Neuron (in vitro differentiated cells): ENCODE measurements around the gene GRAMD1B.
"Not testable (repeated sequence)": the region's sequence is repeated elsewhere in the genome, so short reads cannot be mapped to it uniquely, and the experiment has no call there.

ENCODE experiments used
- H2AFZ ChIP-seq: one replicate; pipeline ENCODE4 v1.6.1; 2013; ENCODE audit warnings: low read depth, mild to moderate bottlenecking, inconsistent platforms, low read length, moderate library complexity
- H3K27me3 ChIP-seq: one replicate; pipeline ENCODE4 v1.6.1; 2013; ENCODE audit warnings: low read length; ENCODE audit not compliant: insufficient read depth
- H3K36me3 ChIP-seq: one replicate; pipeline ENCODE4 v1.6.1; 2013; ENCODE audit warnings: low read length; ENCODE audit not compliant: insufficient read depth
- H3K4me1 ChIP-seq: one replicate; pipeline ENCODE4 v1.6.1; 2013; ENCODE audit warnings: low read length; ENCODE audit not compliant: insufficient read depth
- H3K4me3 ChIP-seq: 2 replicates; pipeline ENCODE4 v1.5.1; 2013; ENCODE audit warnings: mild to moderate bottlenecking, low read length, moderate library complexity
- H3K9me3 ChIP-seq: one replicate; pipeline ENCODE4 v1.6.1; 2013; ENCODE audit warnings: low read length

The GRAMD1B gene

DNA sequence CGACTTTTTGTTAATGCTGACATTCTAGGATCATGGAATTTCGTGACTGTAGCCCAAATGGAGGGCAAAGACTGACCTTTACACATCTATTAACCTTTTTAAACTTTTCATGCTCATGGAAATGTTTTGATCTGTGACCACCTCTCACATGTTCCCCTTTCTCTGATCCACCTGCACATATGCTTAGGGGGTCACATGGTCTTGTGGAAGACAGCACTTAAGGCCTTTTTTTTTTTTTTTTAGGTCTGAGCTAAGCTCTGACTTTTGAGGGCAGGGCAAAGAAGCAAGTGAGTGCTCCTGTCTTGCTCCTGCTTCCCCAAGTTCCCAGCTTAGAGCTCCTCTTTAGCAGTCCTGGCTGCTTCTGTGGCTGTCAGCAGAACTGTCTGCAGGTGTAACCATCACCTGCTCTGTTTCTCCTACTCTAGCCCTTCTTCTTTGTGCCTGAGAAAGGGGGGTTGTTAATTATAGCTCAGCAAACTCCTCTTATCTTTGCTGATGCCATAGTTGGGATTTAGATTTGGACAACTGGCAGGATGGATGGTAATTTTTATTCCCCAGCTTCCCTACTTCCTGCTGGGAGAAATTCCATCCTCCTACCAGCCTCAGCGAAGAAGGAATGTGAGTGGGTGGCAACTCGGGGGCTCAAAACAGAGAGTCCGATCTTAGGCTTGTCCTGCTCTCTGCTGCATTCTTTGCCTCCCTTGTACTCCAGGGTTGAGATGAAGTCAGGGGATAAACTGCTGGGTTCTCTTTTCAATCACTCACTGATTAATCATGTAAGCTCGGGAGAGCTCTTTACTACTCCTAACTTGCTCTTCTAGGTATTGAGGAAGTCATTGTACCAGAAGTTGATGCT lies 64.4 kb downstream of the GRAMD1B start:
- Histone ChIP-seq H3K9me3 (no peaks in the 10 kb centered on the region), H3K4me3 (no peak overlapping the region), H3K36me3 (no peaks in the 10 kb centered on the region), H3K4me1 (no peaks in the 10 kb centered on the region), H3K27me3 (no peaks in the 10 kb centered on the region), H2AFZ (no peak overlapping the region)

DNA sequence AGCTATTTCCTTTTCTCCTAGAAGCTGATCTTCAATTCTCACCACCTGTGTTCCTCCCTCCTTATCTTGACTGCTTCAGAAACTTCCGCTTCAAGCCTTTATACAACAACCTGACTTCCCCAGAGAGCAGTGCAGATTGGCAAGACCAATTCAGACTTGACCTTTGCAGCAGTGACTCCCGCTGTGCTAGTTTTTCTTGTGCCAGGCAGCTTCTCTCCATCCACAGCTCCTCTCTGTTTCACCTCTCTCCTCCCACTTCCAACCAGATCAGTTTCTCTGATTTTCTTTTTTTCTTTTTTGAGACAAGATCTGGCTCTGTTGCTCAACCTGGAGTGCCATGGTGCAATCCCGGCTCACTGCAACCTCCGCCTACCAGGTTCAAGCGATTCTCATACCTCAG lies 74.3 kb downstream of the GRAMD1B start:
- Histone ChIP-seq H3K4me1 (peaks cover 1% of the 10 kb centered on the region), H3K9me3 (no peaks in the 10 kb centered on the region), H3K4me3 (no peak overlapping the region), H3K36me3 (no peaks in the 10 kb centered on the region), H3K27me3 (no peaks in the 10 kb centered on the region), H2AFZ (no peak overlapping the region)

DNA sequence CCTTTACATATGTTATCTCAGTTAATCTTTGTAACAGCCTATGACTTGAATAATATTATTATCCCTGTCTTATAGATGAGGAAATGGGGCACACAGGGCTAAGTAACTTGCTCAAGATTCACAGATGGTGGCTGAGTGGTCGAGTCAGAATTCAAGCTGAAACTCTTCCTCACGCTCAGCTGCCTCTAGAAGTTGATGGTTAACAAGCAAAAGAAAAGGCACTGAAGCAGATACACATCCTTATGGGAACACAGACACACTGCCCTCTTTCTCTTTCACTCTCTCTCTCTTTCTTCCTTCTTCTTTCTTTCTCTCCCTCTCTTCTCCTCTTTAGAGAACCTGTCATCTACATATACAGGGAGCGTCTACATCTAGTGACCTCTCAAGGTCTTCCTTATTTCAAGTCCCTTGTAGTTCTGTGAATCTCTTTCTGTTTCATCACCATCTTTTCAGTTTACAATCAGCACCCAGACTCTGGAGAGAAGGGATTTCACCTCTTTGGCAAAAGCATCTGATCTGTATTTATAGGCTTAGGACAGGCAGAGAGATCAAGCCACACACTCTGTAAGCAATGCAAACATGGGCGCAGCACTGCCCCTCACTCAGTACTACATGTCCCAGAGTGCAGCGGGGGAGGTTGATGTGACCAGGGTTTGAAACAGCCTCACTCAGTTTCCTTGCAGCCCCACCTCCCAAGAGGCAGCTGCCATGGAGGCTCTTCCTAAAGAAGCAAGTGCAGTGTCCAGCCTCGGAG lies 75.7 kb downstream of the GRAMD1B start:
- no peaks in the 10 kb centered on the region for H3K27me3 ChIP-seq
- peak overlapping the region; percentile 41 for H2AFZ ChIP-seq
- H3K4me1 ChIP-seq = peaks cover 14% of the 10 kb centered on the region
- H3K4me3 ChIP-seq = no peak overlapping the region
- no peaks in the 10 kb centered on the region for H3K9me3 ChIP-seq
- no peaks in the 10 kb centered on the region for H3K36me3 ChIP-seq

DNA sequence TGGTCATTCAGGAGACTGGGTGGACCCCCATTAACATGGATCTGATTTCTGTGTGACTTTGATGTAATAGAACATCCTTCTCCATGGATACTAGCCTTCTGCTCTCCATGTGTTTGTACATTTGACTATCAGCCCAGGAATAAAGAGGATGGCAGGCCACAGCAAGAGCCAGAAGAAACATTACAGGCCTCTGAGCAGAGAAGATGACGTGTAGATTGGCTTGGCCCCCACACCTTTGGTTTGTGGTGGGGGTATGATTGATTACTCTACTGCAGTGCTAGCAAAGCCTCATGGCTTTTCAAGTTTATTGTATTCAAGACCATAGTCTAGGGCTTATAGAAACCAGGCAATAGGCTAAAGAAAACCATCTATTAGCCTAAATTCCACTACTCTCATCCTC lies 77.0 kb downstream of the GRAMD1B start:
- H3K27me3 ChIP-seq = no peaks in the 10 kb centered on the region
- H2AFZ ChIP-seq = no peak overlapping the region
- H3K4me3 ChIP-seq = no peak overlapping the region
- H3K4me1 ChIP-seq = peaks cover 20% of the 10 kb centered on the region
- H3K9me3 ChIP-seq = no peaks in the 10 kb centered on the region
- H3K36me3 ChIP-seq = no peaks in the 10 kb centered on the region

DNA sequence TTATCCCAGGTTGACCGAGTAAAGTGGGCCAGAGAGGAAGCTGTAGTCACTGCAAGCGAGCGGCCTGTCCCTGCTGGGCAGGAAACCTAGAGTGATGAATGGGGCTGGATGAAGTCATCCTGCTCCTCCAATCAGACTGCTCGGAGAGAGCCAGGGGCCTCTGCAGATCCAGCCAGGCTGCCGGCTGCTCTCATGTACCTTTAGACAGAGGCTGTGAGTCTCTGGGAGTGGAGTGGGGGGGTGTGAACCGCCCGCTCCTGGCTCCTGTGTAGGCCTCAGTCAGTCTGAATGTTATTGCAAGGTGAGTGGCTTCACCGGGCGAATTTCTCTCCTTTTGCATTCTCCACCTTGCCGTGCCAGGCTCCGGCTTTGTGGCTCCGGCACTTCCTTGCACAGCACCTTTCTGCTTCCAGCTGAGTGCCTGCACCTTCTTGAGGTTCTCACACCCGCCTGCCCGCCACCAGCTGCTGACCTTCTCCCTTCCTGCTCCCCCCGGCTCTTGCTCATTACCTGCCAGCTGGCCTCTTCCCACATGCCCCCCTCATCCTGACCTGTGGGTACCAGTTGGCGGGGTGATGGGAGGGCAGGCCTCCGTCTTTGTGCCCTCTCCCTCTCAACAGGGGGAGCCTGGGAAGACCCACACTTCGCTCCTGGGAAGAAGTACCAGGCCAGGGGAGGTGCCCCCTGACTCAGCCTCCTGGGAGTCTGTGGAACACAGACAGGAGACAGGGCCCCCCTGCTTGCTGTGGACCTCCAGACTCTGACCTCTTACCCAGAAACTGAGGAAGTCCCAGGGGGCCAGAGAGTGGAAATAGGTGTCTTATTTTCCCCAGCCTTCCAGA lies 79.9 kb downstream of the GRAMD1B start:
- Histone ChIP-seq H3K27me3 (no peaks in the 10 kb centered on the region), H3K4me3 (peak overlapping the region; percentile 31), H3K4me1 (peaks cover 20% of the 10 kb centered on the region), H3K36me3 (no peaks in the 10 kb centered on the region), H3K9me3 (no peaks in the 10 kb centered on the region), H2AFZ (peak overlapping the region; percentile 17)

DNA sequence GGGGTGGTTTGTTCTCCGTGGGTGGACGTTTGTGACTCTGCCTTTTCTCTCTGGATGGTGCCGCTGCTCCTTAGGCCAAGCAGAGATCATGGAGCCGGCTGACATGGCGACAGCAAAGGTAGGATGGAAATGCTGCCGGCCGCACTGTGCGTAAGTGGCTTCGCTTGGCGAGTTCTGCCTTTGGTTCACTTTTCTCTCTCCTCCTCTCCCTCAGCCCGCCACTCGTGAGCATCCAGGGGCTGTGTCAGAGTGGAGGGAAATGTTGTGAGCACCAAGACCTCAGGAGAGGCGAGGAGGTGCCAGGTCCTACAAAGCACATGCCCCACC lies 80.5 kb downstream of the GRAMD1B start:
- Histone ChIP-seq H3K4me3 (no peak overlapping the region), H3K9me3 (no peaks in the 10 kb centered on the region), H2AFZ (peak overlapping the region; percentile 17), H3K4me1 (peaks cover 20% of the 10 kb centered on the region), H3K36me3 (no peaks in the 10 kb centered on the region), H3K27me3 (no peaks in the 10 kb centered on the region)

DNA sequence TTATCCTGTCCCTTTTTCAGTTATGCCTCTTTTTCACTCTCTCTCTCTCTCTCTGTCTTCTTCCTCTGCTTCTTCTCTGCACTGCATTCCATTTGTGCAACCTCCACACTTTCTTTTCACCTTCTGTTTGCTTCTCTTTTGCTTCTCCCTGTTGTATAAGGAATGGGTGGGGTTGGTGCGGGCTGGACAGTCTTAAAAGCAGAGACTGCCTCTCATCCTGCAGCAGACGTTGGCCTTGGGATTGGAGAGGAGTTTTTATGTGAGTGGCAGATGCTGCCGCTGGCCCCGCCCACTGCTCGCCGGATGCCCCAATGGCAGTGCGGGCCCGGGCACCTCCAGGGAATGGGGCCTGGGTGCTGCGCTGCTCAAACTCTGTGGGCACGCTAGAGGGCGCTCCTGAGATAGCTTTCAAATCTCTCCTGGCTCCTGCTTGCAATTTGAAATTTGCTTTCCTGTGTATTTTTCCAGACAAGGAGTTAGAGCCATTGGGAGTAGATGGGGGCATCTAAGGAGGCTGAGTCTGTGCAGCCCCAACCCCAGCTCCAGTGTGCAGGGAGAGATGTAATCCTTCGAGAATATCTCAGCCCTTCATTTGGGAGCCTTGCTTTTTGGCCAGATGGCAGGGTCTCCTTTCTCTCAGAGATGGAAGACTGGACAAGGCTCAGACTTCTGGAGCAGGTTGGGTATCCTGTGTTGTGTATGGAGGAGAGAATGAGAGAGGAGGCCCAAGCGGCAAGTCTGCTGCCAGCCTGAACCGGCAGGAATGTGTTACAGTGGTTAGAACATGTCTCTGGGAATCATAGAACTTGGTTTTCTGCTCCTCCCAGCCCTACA lies 81.2 kb downstream of the GRAMD1B start:
- Histone ChIP-seq H3K9me3 (no peaks in the 10 kb centered on the region), H3K27me3 (no peaks in the 10 kb centered on the region), H3K36me3 (no peaks in the 10 kb centered on the region), H3K4me3 (no peak overlapping the region), H2AFZ (no peak overlapping the region), H3K4me1 (peaks cover 20% of the 10 kb centered on the region)

DNA sequence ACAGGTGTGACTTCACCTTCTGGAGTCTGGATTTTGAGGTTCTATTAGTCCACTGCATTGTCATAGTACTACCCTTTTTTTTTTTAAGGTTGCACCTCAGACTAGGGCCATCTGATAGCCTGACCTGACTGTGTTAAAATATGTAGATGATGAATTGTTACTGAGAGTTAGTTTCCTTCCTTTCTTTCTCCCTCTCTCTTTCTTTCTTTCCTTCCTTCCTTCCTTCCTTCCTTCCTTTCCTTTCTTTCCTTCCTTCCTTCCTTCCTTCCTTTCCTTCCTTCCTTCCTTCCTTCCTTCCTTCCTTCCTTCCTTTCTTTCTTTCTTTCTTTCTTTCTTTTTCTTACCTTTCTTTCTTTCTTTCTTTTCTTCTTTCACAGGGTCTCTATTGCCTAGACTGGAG lies 83.2 kb downstream of the GRAMD1B start:
- H3K4me1 ChIP-seq = peaks cover 20% of the 10 kb centered on the region
- not testable (repeated sequence) for H3K4me3 ChIP-seq, H3K27me3 ChIP-seq, H3K36me3 ChIP-seq, H2AFZ ChIP-seq, H3K9me3 ChIP-seq

DNA sequence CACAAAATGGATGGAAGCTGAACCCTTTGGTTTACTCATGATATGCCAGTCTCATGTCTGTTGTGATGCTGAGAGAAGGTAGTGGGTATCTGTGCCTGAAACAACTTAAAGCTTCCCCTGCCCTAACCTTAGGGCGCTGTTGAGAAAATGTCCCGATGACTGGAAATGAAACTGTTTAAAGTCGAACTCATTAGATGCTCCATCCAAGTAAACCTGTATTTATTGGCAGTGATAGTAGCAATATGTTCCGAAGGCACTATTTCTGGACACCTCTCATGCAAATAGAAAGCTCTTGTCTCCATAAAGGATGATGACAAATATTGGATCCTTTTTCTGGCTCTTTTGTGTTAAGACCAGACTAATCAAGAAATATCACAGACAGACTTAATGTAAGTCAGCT lies 86.2 kb downstream of the GRAMD1B start:
- Histone ChIP-seq H3K9me3 (no peaks in the 10 kb centered on the region), H3K4me3 (no peak overlapping the region), H3K36me3 (no peaks in the 10 kb centered on the region), H2AFZ (no peak overlapping the region), H3K4me1 (peaks cover 3% of the 10 kb centered on the region), H3K27me3 (no peaks in the 10 kb centered on the region)

DNA sequence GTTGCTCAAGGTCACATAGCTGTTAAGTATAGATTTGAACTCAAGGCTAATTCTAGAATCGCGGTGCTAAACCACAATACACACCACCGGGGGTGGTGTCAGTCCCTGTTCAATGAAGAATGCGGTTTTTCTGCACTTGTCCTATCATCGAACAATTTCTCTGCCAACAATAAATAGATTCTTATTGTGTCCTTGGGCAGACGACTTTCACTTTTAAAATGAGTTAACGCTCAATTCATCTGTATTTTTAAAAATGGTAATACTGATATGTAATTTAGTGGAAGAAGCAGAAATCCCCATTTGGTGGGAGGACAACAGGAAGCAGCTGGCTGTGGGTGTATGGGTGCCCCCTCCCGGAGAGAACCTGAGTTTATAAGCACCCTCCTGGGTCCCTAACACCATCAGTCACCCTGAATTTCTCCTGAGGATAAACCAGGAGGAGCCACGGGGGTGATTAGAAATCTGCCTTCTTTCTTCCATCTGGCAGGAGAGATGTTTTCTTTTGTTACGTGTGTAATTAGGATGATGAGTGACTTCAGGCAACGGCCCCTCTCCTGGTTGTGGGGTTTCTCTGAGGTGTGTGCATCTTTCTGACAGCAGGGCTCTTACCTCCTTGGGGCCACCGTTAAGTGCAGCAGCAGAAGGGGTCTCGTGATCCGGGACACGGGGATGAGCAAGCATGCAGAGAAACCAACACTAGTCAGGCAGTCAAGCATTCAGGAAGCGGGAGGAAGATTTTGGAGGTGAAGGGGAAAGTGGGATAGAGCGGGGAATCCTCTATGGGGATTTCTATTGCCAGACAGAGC lies 87.7 kb downstream of the GRAMD1B start:
- H3K4me3 ChIP-seq = no peak overlapping the region

DNA sequence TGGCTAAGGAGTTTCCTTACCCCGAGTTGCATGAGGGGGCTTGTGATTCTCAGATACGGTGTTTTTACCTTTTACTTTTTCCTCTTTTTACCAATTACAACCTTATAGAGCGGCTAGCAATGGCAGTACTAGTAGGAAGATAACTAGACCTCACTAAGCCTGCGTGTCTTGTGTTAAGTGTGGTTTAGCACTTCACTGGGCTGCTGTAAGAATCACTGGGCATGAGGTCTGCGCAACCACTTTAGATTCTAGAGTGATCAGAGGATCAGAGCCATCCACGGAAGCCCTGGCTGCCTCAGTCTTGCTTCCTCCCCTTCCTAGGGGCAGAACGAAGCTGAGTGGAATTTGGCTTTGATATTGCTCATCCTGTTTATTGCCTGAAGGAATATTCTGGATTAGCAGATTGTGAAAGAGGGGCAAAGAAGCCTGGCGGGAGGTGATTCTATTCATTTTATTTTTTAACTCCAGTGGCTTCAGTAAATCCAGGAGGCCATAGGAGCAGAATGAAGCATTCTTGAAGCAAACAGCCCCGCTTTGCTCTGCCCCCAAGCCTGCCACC lies 88.5 kb downstream of the GRAMD1B start:
- H3K36me3 ChIP-seq = no peaks in the 10 kb centered on the region
- no peak overlapping the region for H2AFZ ChIP-seq
- H3K4me3 ChIP-seq = no peak overlapping the region
- no peaks in the 10 kb centered on the region for H3K9me3 ChIP-seq
- no peaks in the 10 kb centered on the region for H3K27me3 ChIP-seq
- H3K4me1 ChIP-seq = no peaks in the 10 kb centered on the region

More for the DNA sequence above, 87.7 kb downstream of the GRAMD1B start:
- Histone ChIP-seq H3K27me3 (no peaks in the 10 kb centered on the region), H3K4me1 (no peaks in the 10 kb centered on the region), H3K9me3 (no peaks in the 10 kb centered on the region), H3K36me3 (no peaks in the 10 kb centered on the region), H2AFZ (no peak overlapping the region)
